Measurements from ENCODE around the gene GPX7.

DNA sequence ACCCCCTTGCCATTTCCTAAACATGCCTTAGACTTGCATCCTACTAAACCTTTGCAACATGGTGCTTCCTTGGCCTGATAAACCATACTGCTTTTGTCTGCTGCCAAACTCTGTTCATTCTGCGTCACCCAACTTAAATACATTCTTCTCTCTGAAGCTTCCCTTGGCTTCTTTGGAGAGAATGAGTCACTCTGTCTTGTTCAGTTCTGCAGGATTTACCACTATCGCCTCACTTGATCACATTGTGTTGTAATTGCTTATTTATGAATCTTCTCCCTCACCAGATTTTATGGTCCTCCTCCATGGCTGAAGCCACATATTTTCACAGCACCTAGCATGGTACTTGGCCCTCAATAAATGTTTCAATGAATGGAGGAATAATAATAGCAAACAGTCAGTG, 27.6 kb upstream of the GPX7 start:
- TF ChIP-seq EP300 (IDR thresholded peaks at IDR 0.05) (peak in 1 of 4 donors; percentile 43), POLR2A (IDR thresholded peaks at IDR 0.05) (no peak)
- TF ChIP-seq, protein P1, sequence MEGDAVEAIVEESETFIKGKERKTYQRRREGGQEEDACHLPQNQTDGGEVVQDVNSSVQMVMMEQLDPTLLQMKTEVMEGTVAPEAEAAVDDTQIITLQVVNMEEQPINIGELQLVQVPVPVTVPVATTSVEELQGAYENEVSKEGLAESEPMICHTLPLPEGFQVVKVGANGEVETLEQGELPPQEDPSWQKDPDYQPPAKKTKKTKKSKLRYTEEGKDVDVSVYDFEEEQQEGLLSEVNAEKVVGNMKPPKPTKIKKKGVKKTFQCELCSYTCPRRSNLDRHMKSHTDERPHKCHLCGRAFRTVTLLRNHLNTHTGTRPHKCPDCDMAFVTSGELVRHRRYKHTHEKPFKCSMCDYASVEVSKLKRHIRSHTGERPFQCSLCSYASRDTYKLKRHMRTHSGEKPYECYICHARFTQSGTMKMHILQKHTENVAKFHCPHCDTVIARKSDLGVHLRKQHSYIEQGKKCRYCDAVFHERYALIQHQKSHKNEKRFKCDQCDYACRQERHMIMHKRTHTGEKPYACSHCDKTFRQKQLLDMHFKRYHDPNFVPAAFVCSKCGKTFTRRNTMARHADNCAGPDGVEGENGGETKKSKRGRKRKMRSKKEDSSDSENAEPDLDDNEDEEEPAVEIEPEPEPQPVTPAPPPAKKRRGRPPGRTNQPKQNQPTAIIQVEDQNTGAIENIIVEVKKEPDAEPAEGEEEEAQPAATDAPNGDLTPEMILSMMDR (IDR thresholded peaks at IDR 0.05) = no peak

Data from sigmoid colon (tissue), 4 donors.